Kidney (tissue), 14 donors: ENCODE results near the gene MTMR4. TPM values are rescaled to one million over a fixed set of nuclear protein-coding genes. Genes with fewer than 3 reads are reported as not detected.

Experiments used
- DNase-seq, 5 donors: peaks; one replicate each; pipeline ENCODE4 v3.0.0-alpha.2; 2013 to 2020
- FAIRE-seq: peaks from 2 replicates; lab custom pipeline; 2012; peaks lifted over from hg19 to GRCh38; lab: Jason Lieb, UNC
- H3K27ac ChIP-seq, 2 donors: one replicate each; pipeline ENCODE4 v1.7.0; 2013; ENCODE audit warnings: low read depth in 2 of 2, low read length in 2 of 2, inconsistent platforms in 1 of 2
- H3K27me3 ChIP-seq: one replicate; pipeline ENCODE4 v1.7.1; 2013; ENCODE audit warnings: low read length, inconsistent platforms; ENCODE audit not compliant: control insufficient read depth, insufficient read depth
- H3K36me3 ChIP-seq, 3 donors: one replicate each; pipeline versions ENCODE4 v1.7.0 to v1.7.1; 2013; ENCODE audit warnings: low read length in 3 of 3, control low read depth in 1 of 3, inconsistent platforms in 1 of 3; ENCODE audit not compliant: insufficient read depth in 3 of 3, control insufficient read depth in 2 of 3
- H3K4me1 ChIP-seq, 3 donors: one replicate each; pipeline versions ENCODE4 v1.7.0 to v1.7.1; 2013; ENCODE audit warnings: low read length in 3 of 3, inconsistent platforms in 1 of 3, low read depth in 1 of 3; ENCODE audit not compliant: control insufficient read depth in 2 of 3, insufficient read depth in 2 of 3
- H3K4me3 ChIP-seq, 3 donors: one replicate each; pipeline versions ENCODE4 v1.7.0 to v1.8.1; 2013; ENCODE audit warnings: low read length in 3 of 3, control low read depth in 1 of 3, inconsistent platforms in 1 of 3
- H3K9ac ChIP-seq, 3 donors: one replicate each; pipeline versions ENCODE4 v1.7.0 to v1.7.1; 2013; ENCODE audit warnings: low read length in 3 of 3, control low read depth in 1 of 3, inconsistent platforms in 1 of 3
- H3K9me3 ChIP-seq, 3 donors: one replicate each; pipeline versions ENCODE4 v1.7.0 to v1.7.1; 2013; ENCODE audit warnings: low read length in 3 of 3, control low read depth in 1 of 3, inconsistent platforms in 1 of 3; ENCODE audit not compliant: control insufficient read depth in 2 of 3, insufficient read depth in 1 of 3
- intact Hi-C: fragments of 100-400 bp; cut with DNase I; formaldehyde crosslinking; loops from one replicate; pipeline ENCODE4 v1.11.1; 2022
- polyA plus RNA-seq: library from polyadenylated mRNA; stranded (reverse); fragments of 350-450 nt; fragmentation: Illumina TruSeq; extraction: RNeasy Lipid Tissue Mini Kit (QIAGEN cat#74804); gene quantifications from one replicate; pipeline ENCODE4 v1.2.3, GENCODE V29; 2014; ENCODE audit warnings: low read depth, low replicate concordance; ENCODE audit not compliant: insufficient read depth
- total RNA-seq: library from RNA; stranded (reverse); fragmentation: NEBNext Ultra II Directional; extraction: Animal tissue kit (Norgen Biotek cat#: 25700); gene quantifications from one replicate; pipeline ENCODE4 v1.2.1, GENCODE V29; 2021
- TF ChIP-seq, protein P1 (sequence below): IDR thresholded peaks from 3 replicates; pipeline ENCODE4 v1.5.1; 2012; ENCODE audit warnings: mild to moderate bottlenecking, moderate library complexity, borderline replicate concordance; ENCODE audit not compliant: insufficient read depth; ENCODE audit errors: extremely low read depth
- donor health status: control.
- donor health status: control.
- donor health status: control.
- donor health status: control.
- donor health status: control.
- donor health status: DM: yes; HTN: yes; CAD: no.
- donor health status: Normal renal cell carcinoma (clear cell type).

Gene MTMR4
- total and polyA plus RNA-seq, 2 donors from 2014 or later: 13.3 to 42.9 TPM

DNA sequence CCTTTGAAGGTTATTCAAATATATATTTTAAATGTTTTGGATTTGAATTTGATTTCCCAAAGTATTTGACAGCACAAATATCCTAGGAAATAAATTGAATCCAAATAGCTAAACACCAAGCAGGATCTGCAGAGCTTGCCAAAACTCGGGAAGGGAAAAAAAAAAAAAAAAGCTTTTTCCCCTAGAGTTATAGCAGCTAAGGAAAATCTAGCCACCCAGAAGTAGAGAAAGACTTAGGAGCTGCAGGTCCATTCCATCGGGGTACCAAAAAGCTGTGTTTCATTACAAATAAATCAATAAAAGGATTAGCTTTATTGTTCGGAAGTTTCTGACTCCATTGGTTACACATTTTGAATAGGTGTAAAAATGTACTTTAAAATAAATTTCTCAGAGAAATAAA lies 45.5 kb downstream of the MTMR4 start:
- Histone ChIP-seq H3K9ac (no peak overlapping the region), H3K4me3 (no peak overlapping the region), H3K36me3 (no peaks in the 10 kb centered on the region), H3K27me3 (no peaks in the 10 kb centered on the region), H3K9me3 (no peaks in the 10 kb centered on the region), H3K27ac (no peak overlapping the region), H3K4me1 (no peaks in the 10 kb centered on the region)
- DNase-seq: no peak
- TF ChIP-seq, protein P1, sequence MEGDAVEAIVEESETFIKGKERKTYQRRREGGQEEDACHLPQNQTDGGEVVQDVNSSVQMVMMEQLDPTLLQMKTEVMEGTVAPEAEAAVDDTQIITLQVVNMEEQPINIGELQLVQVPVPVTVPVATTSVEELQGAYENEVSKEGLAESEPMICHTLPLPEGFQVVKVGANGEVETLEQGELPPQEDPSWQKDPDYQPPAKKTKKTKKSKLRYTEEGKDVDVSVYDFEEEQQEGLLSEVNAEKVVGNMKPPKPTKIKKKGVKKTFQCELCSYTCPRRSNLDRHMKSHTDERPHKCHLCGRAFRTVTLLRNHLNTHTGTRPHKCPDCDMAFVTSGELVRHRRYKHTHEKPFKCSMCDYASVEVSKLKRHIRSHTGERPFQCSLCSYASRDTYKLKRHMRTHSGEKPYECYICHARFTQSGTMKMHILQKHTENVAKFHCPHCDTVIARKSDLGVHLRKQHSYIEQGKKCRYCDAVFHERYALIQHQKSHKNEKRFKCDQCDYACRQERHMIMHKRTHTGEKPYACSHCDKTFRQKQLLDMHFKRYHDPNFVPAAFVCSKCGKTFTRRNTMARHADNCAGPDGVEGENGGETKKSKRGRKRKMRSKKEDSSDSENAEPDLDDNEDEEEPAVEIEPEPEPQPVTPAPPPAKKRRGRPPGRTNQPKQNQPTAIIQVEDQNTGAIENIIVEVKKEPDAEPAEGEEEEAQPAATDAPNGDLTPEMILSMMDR: no peak
- intact Hi-C loops: no loop called here
- FAIRE-seq: no peak

DNA sequence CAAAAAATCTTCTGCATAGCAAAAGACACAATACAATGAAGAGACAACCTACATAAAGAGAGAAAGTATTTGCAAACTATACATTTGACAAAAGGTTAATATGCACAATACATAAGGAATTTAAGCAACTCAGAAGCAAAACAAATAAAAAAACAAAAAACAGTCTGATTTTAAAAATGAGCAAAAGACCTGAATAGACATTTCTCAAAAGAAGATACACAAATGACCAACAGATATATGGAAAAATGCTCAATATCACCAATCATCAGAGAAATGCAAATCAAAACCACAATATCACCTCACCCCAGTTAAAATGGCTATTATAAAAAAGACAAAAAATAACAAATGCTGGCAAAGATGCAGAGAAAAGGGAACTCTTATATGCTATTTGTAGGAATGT lies 58.9 kb downstream of the MTMR4 start:
- intact Hi-C loops: no loop called here
- DNase-seq (no peak), FAIRE-seq (no peak)
- TF ChIP-seq, protein P1: no peak
- Histone ChIP-seq H3K36me3 (no peaks in the 10 kb centered on the region), H3K27me3 (no peaks in the 10 kb centered on the region), H3K9me3 (no peaks in the 10 kb centered on the region), H3K4me1 (no peaks in the 10 kb centered on the region), H3K27ac (no peak overlapping the region), H3K9ac (no peak overlapping the region), H3K4me3 (no peak overlapping the region)

- FAIRE-seq: no peak
- no peaks in the 10 kb centered on the region for H3K27me3 ChIP-seq
- intact Hi-C loops: no loop called here
- H3K27ac ChIP-seq: no peak overlapping the region
- TF ChIP-seq, protein P1: no peak
- no peaks in the 10 kb centered on the region for H3K36me3 ChIP-seq
- no peak overlapping the region for H3K9ac ChIP-seq
- no peaks in the 10 kb centered on the region for H3K9me3 ChIP-seq
- H3K4me1 ChIP-seq: no peaks in the 10 kb centered on the region
- DNase-seq: no peak
- H3K4me3 ChIP-seq: no peak overlapping the region
Measured at GRCh38 chr17:58452738-58453137, 61.7 kb downstream of the MTMR4 start.
